Activated CD4-positive, alpha-beta T cell treated with anti-CD3 and anti-CD28 coated beads, Interleukin-2, amount 10 ng/mL, durations not matched to agents 7 days and 5 days (primary cell): ENCODE data around the gene TPM2. TPM values are rescaled to one million over a fixed set of nuclear protein-coding genes. Genes with fewer than 3 reads are reported as not detected.

Source experiments
- CTCF ChIA-PET: fragments of 350-600 bp; sonication (Branson Sonifier 250); formaldehyde crosslinking; loops from one replicate; lab custom pipeline; 2021; ENCODE audit warnings: antibody characterized with exemption; lab: Charles Lee
- POLR2A ChIA-PET: fragments of 350-600 bp; sonication (Branson Sonifier 250); formaldehyde crosslinking; loops from one replicate; lab custom pipeline; 2021; ENCODE audit warnings: antibody characterized with exemption; lab: Charles Lee
- DNase-seq: peaks from one replicate; pipeline ENCODE4 v3.0.0-alpha.2; 2020
- H3K27ac Mint-ChIP-seq: one replicate; pipeline ENCODE4 v1.8.0; 2021; ENCODE audit warnings: mild to moderate bottlenecking, moderate library complexity, mixed read lengths
- H3K27me3 Mint-ChIP-seq: one replicate; pipeline ENCODE4 v1.8.0; 2021; ENCODE audit warnings: mixed read lengths
- H3K36me3 Mint-ChIP-seq: one replicate; pipeline ENCODE4 v1.8.0; 2021; ENCODE audit warnings: low read depth, mixed read lengths
- H3K4me1 Mint-ChIP-seq: one replicate; pipeline ENCODE4 v1.8.0; 2021; ENCODE audit warnings: mixed read lengths
- H3K4me3 Mint-ChIP-seq: one replicate; pipeline ENCODE4 v1.8.0; 2021; ENCODE audit warnings: mild to moderate bottlenecking, moderate library complexity, mixed read lengths
- H3K9me3 Mint-ChIP-seq: one replicate; pipeline ENCODE4 v1.8.0; 2021; ENCODE audit warnings: mixed read lengths
- total RNA-seq, 2 experiments: library from RNA; stranded (reverse); gene quantifications; one replicate each; pipeline ENCODE4 v1.2.3, GENCODE V29; 2021

The TPM2 gene
- total RNA-seq, 2 experiments from 2014 or later = 13.1 to 13.4 TPM

- Mint-ChIP-seq H3K4me3 (no peak overlapping the region), H3K9me3 (no peaks in the 10 kb centered on the region), H3K27me3 (no peaks in the 10 kb centered on the region), H3K36me3 (peaks cover 58% of the 10 kb centered on the region), H3K4me1 (no peaks in the 10 kb centered on the region), H3K27ac (peak overlapping the region; percentile 51)
- ChIA-PET POLR2A (no interaction called here), CTCF (interaction anchor here (0.8 to 3.7 kb wide), 4 partner anchors 11 to 100 kb away, joined by 3 to 13 read pairs (median 4); no protein-coding TSS in a partner anchor)
- no peak for DNase-seq
Observed at GRCh38 chr9:35703906-35704672, 14.4 kb upstream of the TPM2 start.

DNA sequence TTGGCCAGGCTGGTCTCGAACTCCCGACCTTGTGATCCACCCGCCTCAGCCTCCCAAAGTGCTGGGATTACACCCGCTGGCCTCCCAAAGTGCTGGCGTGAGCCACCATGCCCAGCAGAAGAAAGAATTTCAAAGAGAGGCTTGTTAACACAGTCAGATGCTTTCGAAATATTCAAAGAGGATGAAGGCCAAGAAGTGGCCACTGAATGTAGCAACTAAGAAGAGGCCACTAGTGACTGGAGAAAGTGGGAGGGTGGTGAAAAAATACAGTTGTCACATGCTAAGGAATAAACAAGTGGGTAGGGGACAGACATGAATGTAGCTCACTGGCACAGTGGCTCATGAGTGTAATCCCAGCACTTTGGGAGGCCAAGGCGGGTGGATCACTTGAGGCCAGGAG lies 13.0 kb upstream of the TPM2 start:
- Mint-ChIP-seq H3K9me3 (no peaks in the 10 kb centered on the region), H3K4me1 (no peaks in the 10 kb centered on the region), H3K27me3 (no peaks in the 10 kb centered on the region), H3K27ac (no peak overlapping the region), H3K4me3 (no peak overlapping the region), H3K36me3 (peaks cover 48% of the 10 kb centered on the region)
- no peak for DNase-seq
- ChIA-PET CTCF (interaction anchor here (1.0 to 1.7 kb wide), 2 partner anchors 14 to 26 kb away, joined by 3 read pairs; no protein-coding TSS in a partner anchor), POLR2A (no interaction called here)

GRCh38 chr9:35700942-35701341 lies 11.2 kb upstream of the TPM2 start:
- Mint-ChIP-seq H3K4me3 (no peak overlapping the region), H3K4me1 (peaks cover 5% of the 10 kb centered on the region), H3K9me3 (no peaks in the 10 kb centered on the region), H3K36me3 (peaks cover 47% of the 10 kb centered on the region), H3K27ac (no peak overlapping the region), H3K27me3 (no peaks in the 10 kb centered on the region)
- no peak for DNase-seq
- ChIA-PET CTCF (interaction anchor here (0.8 to 1.8 kb wide), 5 partner anchors 20 to 181 kb away, joined by 3 to 4 read pairs (median 3); partner anchors contain the start of genes CCDC107 and RMRP), POLR2A (no interaction called here)

DNA sequence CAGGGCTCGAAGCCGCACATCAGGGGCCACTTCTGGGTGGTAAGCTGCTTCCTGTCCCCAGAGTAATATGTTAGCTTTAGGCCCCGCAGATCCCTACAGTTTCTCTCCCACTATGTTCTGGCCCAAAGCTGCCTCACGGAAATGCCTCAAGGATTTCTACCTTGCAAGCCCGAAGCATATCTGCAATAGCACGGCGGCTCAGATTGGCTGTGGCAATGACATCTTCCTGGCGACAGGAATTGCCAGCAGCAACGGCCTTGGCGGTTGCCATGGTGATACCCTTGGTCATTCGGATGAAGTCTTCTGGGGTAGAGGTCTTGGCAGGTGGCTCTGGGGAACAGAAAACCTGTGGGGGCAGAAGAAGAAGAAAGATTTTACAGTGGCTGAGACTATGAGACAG lies 10.3 kb upstream of the TPM2 start:
- no peaks in the 10 kb centered on the region for H3K9me3 Mint-ChIP-seq

DNA sequence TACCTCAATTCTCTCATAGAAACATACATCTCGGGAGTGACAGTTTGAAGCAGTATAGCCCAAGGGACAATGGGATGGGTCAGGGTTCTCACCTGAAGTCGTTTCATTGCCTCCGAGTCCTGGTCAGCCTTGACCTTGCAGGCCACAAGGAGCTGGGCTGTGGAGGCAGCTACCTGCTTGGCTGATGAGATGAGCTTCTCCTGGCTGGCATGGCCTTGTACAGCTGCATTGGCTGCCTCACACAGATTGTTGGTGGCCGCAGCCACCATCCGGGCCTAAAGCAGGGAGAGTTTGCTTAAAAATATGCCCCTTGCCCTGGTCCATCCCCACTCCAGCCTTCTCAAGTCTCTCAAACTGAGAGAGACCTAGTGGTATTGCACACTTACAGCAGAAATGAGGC lies 8.5 kb upstream of the TPM2 start:
- Mint-ChIP-seq H3K4me1 (peaks cover 5% of the 10 kb centered on the region), H3K9me3 (no peaks in the 10 kb centered on the region), H3K4me3 (no peak overlapping the region), H3K36me3 (peaks cover 25% of the 10 kb centered on the region), H3K27ac (no peak overlapping the region), H3K27me3 (no peaks in the 10 kb centered on the region)
- CTCF ChIA-PET = interaction anchor here (0.9 to 4.3 kb wide), 4 partner anchors 10 to 86 kb away, joined by 3 to 67 read pairs (median 10); no protein-coding TSS in a partner anchor
- no peak for DNase-seq
- POLR2A ChIA-PET = no interaction called here

More for the DNA sequence above, 10.3 kb upstream of the TPM2 start:
- CTCF ChIA-PET = interaction anchor here (0.6 to 1.8 kb wide), 4 partner anchors 22 to 96 kb away, joined by 3 to 4 read pairs (median 3); partner anchors contain the start of genes CCDC107 and RMRP
- peaks cover 5% of the 10 kb centered on the region for H3K4me1 Mint-ChIP-seq
- no peak for DNase-seq
- POLR2A ChIA-PET = no interaction called here
- peaks cover 42% of the 10 kb centered on the region for H3K36me3 Mint-ChIP-seq
- no peak overlapping the region for H3K4me3 Mint-ChIP-seq
- H3K27me3 Mint-ChIP-seq = no peaks in the 10 kb centered on the region
- no peak overlapping the region for H3K27ac Mint-ChIP-seq

- Mint-ChIP-seq H3K9me3 (no peaks in the 10 kb centered on the region), H3K27me3 (no peaks in the 10 kb centered on the region), H3K4me1 (peaks cover 5% of the 10 kb centered on the region), H3K36me3 (peaks cover 19% of the 10 kb centered on the region), H3K4me3 (no peak overlapping the region), H3K27ac (no peak overlapping the region)
- CTCF ChIA-PET = interaction anchor here (1.3 to 4.3 kb wide), 8 partner anchors 9 to 82 kb away, joined by 4 to 67 read pairs (median 13); partner anchors contain the start of genes ARHGEF39, CREB3 and TLN1
- no peak for DNase-seq
- POLR2A ChIA-PET = no interaction called here
Observed at GRCh38 chr9:35697486-35697885, 7.8 kb upstream of the TPM2 start.

- Mint-ChIP-seq H3K9me3 (no peaks in the 10 kb centered on the region), H3K27me3 (no peaks in the 10 kb centered on the region), H3K36me3 (peaks cover 19% of the 10 kb centered on the region), H3K4me3 (no peak overlapping the region), H3K27ac (no peak overlapping the region), H3K4me1 (peaks cover 9% of the 10 kb centered on the region)
- peak; percentile 55 for DNase-seq
- POLR2A ChIA-PET = no interaction called here
- CTCF ChIA-PET = interaction anchor here (0.6 to 4.3 kb wide), 28 partner anchors 9 to 598 kb away, joined by 3 to 67 read pairs (median 4); partner anchors contain the start of genes ARHGEF39, CCDC107, CREB3 and RMRP
Observed at GRCh38 chr9:35696520-35697215, 6.9 kb upstream of the TPM2 start.

DNA sequence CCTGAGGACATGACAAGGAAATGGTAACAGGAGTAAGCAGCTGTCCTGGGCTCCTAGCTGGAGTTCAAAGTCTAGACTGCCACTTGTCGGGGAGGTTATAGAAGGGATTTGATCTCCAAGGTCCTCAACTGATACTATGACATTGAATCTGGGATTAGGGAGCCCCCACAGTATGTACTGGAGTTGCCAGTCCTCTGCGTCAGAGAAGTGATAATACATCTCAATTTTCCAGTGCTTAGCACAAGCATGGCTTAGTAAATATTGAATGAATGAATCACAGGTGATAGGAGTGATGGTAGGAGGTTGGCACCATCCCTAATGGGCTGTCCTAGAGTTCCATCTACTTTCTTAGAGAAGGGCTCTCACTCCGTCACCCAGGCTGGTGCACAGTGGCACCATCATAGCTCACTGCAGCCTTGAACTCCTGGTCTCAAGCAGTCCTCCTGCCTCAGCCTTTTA lies 6.2 kb upstream of the TPM2 start:
- Mint-ChIP-seq H3K4me3 (no peak overlapping the region), H3K27ac (no peak overlapping the region), H3K36me3 (peaks cover 19% of the 10 kb centered on the region), H3K9me3 (no peaks in the 10 kb centered on the region), H3K4me1 (peaks cover 16% of the 10 kb centered on the region), H3K27me3 (no peaks in the 10 kb centered on the region)
- CTCF ChIA-PET = interaction anchor here (0.6 to 4.3 kb wide), 28 partner anchors 8 to 635 kb away, joined by 3 to 67 read pairs (median 5); partner anchors contain the start of genes ARHGEF39, CCDC107, CREB3 and RMRP
- POLR2A ChIA-PET = no interaction called here
- no peak for DNase-seq

GRCh38 chr9:35691757-35692301 lies 2.1 kb upstream of the TPM2 start:
- Mint-ChIP-seq H3K4me3 (peak overlapping the region; percentile 79), H3K4me1 (peaks cover 25% of the 10 kb centered on the region), H3K27me3 (no peaks in the 10 kb centered on the region), H3K9me3 (no peaks in the 10 kb centered on the region), H3K36me3 (peaks cover 7% of the 10 kb centered on the region), H3K27ac (no peak overlapping the region)
- CTCF ChIA-PET = interaction anchor here (0.7 to 1.8 kb wide), 5 partner anchors 12 to 88 kb away, joined by 3 to 4 read pairs (median 4); no protein-coding TSS in a partner anchor
- POLR2A ChIA-PET = no interaction called here
- no peak for DNase-seq

GRCh38 chr9:35691334-35691650 lies 1.6 kb upstream of the TPM2 start:
- DNase-seq = no peak
- H3K27me3 Mint-ChIP-seq = no peaks in the 10 kb centered on the region
- H3K36me3 Mint-ChIP-seq = peaks cover 3% of the 10 kb centered on the region
- peaks cover 22% of the 10 kb centered on the region for H3K4me1 Mint-ChIP-seq
- peak overlapping the region; percentile 79 for H3K4me3 Mint-ChIP-seq
- POLR2A ChIA-PET = no interaction called here
- CTCF ChIA-PET = interaction anchor here (0.7 to 1.8 kb wide), 4 partner anchors 11 to 88 kb away, joined by 3 to 4 read pairs (median 4); no protein-coding TSS in a partner anchor
- H3K27ac Mint-ChIP-seq = peak overlapping the region; percentile 64
- H3K9me3 Mint-ChIP-seq = no peaks in the 10 kb centered on the region

DNA sequence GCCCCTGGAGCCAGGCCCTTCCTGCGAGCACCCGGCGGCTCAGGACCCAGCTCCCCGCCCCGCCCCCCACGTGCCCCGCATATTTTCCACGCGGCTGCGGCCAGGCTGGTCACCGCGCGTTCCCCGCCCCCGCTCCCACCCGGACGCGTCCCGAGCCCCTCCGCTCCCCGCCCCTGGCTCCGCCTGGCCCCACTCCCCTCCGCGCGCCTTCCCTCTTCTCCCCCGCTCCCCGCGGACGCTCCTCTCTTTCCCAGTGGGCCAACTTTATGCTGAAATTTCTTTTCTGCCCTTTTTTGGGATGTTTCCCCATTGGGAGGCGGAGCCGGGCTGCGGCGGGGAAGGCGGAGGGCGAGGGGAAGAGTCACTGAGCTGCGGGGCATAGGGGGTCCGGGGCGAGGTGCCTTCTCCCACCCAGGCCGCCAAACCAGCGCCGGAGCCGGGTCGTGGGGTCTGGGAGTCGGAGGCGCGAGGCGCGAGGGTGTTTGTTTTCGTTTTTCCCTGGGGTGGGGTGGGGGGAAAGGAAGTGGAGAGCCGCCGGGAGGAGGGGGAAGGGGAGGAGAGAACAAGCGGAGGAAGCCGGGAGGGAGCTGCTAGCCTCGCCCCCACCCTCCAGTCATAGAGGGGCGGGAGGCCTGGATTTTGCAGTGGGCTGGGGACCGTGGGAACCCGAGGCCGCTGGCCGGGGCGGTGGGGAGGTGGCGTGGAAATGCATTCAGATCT lies 1.0 kb upstream of the TPM2 start:
- DNase-seq = peak; percentile 43
- CTCF ChIA-PET = interaction anchor here (0.7 to 1.8 kb wide), 5 partner anchors 15 to 87 kb away, joined by 3 to 4 read pairs (median 4); no protein-coding TSS in a partner anchor
- POLR2A ChIA-PET = no interaction called here
- H3K4me3 Mint-ChIP-seq = peak overlapping the region; percentile 79
- H3K9me3 Mint-ChIP-seq = no peaks in the 10 kb centered on the region
- peak overlapping the region; percentile 64 for H3K27ac Mint-ChIP-seq
- H3K36me3 Mint-ChIP-seq = no peaks in the 10 kb centered on the region
- no peaks in the 10 kb centered on the region for H3K27me3 Mint-ChIP-seq
- peaks cover 22% of the 10 kb centered on the region for H3K4me1 Mint-ChIP-seq

- DNase-seq = no peak
- Mint-ChIP-seq H3K9me3 (no peaks in the 10 kb centered on the region), H3K27me3 (no peaks in the 10 kb centered on the region), H3K27ac (no peak overlapping the region), H3K4me3 (peak overlapping the region; percentile 79), H3K36me3 (no peaks in the 10 kb centered on the region), H3K4me1 (peaks cover 22% of the 10 kb centered on the region)
- POLR2A ChIA-PET = no interaction called here
- CTCF ChIA-PET = interaction anchor here (1.1 to 1.5 kb wide), 3 partner anchors 15 to 35 kb away, joined by 3 to 4 read pairs (median 4); no protein-coding TSS in a partner anchor
Observed at GRCh38 chr9:35690294-35690613, 529 bp upstream of the TPM2 start.
